Measurements from ENCODE around the gene IGLL5.

GRCh38 chr22:22857607-22858558 lies 29.7 kb upstream of the IGLL5 start:
- TF ChIP-seq POLR2AphosphoS5 (IDR thresholded peaks at IDR 0.05; ENCODE audit: low read depth, low read length) (no peak), CTCF (IDR thresholded peaks at IDR 0.05) (no peak), ZBTB33 (IDR thresholded peaks at IDR 0.05; ENCODE audit: borderline replicate concordance, low read depth) (no peak), TCF12 (IDR thresholded peaks at IDR 0.05) (no peak), YY1 (IDR thresholded peaks at IDR 0.05; ENCODE audit: low read depth) (no peak), REST (IDR thresholded peaks at IDR 0.05; ENCODE audit: low read depth, low read length) (no peak), EP300 (IDR thresholded peaks at IDR 0.05; ENCODE audit: borderline replicate concordance in 1 of 2, low read depth in 1 of 2, low read length in 1 of 2) (no peak), SMC3 (IDR thresholded peaks at IDR 0.05; ENCODE audit: low read depth, low read length) (no peak), FOXM1 (IDR thresholded peaks at IDR 0.05; ENCODE audit: low read depth) (no peak), NRF1 (IDR thresholded peaks at IDR 0.05; ENCODE audit: low read depth, low read length) (no peak)

Data from SK-N-SH (cell line).